ENCODE data around the gene CCNK. TPM values are rescaled to one million over a fixed set of nuclear protein-coding genes. Genes with fewer than 3 reads are reported as not detected.

Gene CCNK
- total RNA-seq, 2 experiments from 2014 or later = 140 to 151 TPM

DNA sequence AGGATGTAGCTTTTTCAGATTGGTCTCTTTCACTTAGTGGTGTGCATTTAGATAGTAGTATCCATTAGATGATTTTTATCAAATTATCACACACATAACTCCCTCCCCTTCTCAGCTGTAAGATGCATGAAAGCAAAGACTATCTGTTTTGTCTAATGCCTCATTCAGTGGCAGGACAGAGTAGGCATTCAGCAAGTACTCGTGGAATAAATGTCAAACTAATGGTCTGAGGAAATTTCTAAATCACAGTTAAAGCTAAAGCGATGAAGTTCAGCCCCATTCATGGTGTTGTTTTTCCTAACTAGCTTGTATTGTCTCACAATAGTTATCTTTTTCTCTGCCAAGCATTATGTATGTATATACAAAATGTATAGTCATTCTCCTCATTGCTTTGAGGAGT, 16.1 kb downstream of the CCNK start:
- Histone ChIP-seq H3K9me3 (ENCODE audit: control insufficient read depth in 1 of 2, insufficient read depth in 1 of 2, low read length in 2 of 2) (no peaks in the 10 kb centered on the region), H3K4me3 (ENCODE audit: low read length) (no peak overlapping the region), H3K36me3 (ENCODE audit: insufficient read depth, low read length) (peaks cover 91% of the 10 kb centered on the region), H3K4me1 (ENCODE audit: insufficient read depth, low read length) (no peaks in the 10 kb centered on the region), H3K27ac (ENCODE audit: low read depth in 1 of 2, low read length in 2 of 2) (no peak overlapping the region), H3K27me3 (ENCODE audit: control insufficient read depth in 1 of 2, insufficient read depth in 2 of 2, low read length in 2 of 2) (no peaks in the 10 kb centered on the region)
- H3K4me3 Mint-ChIP-seq = no peak overlapping the region
- no peaks in the 10 kb centered on the region for H3K9me3 Mint-ChIP-seq
- no peak overlapping the region for H3K27ac Mint-ChIP-seq
- peaks cover 98% of the 10 kb centered on the region for H3K36me3 Mint-ChIP-seq (ENCODE audit: low read depth)
- intact Hi-C loops (cut with DNase I, micrococcal nuclease) = no loop called here
- TF ChIP-seq, protein P1, sequence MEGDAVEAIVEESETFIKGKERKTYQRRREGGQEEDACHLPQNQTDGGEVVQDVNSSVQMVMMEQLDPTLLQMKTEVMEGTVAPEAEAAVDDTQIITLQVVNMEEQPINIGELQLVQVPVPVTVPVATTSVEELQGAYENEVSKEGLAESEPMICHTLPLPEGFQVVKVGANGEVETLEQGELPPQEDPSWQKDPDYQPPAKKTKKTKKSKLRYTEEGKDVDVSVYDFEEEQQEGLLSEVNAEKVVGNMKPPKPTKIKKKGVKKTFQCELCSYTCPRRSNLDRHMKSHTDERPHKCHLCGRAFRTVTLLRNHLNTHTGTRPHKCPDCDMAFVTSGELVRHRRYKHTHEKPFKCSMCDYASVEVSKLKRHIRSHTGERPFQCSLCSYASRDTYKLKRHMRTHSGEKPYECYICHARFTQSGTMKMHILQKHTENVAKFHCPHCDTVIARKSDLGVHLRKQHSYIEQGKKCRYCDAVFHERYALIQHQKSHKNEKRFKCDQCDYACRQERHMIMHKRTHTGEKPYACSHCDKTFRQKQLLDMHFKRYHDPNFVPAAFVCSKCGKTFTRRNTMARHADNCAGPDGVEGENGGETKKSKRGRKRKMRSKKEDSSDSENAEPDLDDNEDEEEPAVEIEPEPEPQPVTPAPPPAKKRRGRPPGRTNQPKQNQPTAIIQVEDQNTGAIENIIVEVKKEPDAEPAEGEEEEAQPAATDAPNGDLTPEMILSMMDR (IDR thresholded peaks at IDR 0.05) = no peak
- DNase-seq = no peak
- POLR2A ChIA-PET = interaction anchor here (1.7 kb wide), 1 partner anchor 16 kb away, joined by 4 read pairs; the partner anchor contains the start of gene CCNK
- CTCF ChIA-PET = no interaction called here
- H3K4me1 Mint-ChIP-seq (ENCODE audit: low read depth) = peaks cover 7% of the 10 kb centered on the region
- no peaks in the 10 kb centered on the region for H3K27me3 Mint-ChIP-seq
- no peak for ATAC-seq (ENCODE audit: poor library complexity)

DNA sequence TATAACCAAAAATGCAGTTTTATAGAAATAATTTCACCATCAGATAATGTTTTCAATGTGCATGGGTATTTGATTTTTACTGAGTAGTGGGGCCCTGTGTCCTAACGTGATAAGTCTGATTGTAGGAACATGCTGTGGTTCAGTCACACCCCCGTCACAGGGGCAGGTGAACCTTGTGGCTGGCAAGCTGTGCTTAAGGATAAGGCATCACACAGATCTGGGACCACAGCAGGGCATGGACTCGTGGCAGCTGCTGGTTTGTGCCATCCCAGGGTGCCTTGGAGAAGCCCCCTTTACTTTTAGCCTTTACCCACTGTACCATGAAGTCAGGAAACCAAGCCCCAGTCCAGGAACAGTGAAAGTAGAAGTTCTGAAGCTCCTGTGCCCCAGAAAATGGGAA, 16.7 kb downstream of the CCNK start:
- no peak overlapping the region for H3K27ac Mint-ChIP-seq
- Histone ChIP-seq H3K9me3 (ENCODE audit: control insufficient read depth in 1 of 2, insufficient read depth in 1 of 2, low read length in 2 of 2) (no peaks in the 10 kb centered on the region), H3K27me3 (ENCODE audit: control insufficient read depth in 1 of 2, insufficient read depth in 2 of 2, low read length in 2 of 2) (no peaks in the 10 kb centered on the region), H3K4me3 (ENCODE audit: low read length) (no peak overlapping the region), H3K27ac (ENCODE audit: low read depth in 1 of 2, low read length in 2 of 2) (no peak overlapping the region), H3K36me3 (ENCODE audit: insufficient read depth, low read length) (peaks cover 91% of the 10 kb centered on the region), H3K4me1 (ENCODE audit: insufficient read depth, low read length) (no peaks in the 10 kb centered on the region)
- DNase-seq = no peak
- ChIA-PET CTCF (no interaction called here), POLR2A (interaction anchor here (1.2 to 1.7 kb wide), 2 partner anchors 16 to 108 kb away, joined by 3 to 4 read pairs; partner anchors contain the start of gene CCNK)
- no peak for ATAC-seq (ENCODE audit: poor library complexity)
- H3K4me3 Mint-ChIP-seq = no peak overlapping the region
- H3K4me1 Mint-ChIP-seq (ENCODE audit: low read depth) = peaks cover 7% of the 10 kb centered on the region
- TF ChIP-seq, protein P1 (IDR thresholded peaks at IDR 0.05) = no peak
- H3K27me3 Mint-ChIP-seq = no peaks in the 10 kb centered on the region
- no peaks in the 10 kb centered on the region for H3K9me3 Mint-ChIP-seq
- H3K36me3 Mint-ChIP-seq (ENCODE audit: low read depth) = peaks cover 98% of the 10 kb centered on the region
- intact Hi-C loops (cut with DNase I, micrococcal nuclease) = no loop called here

DNA sequence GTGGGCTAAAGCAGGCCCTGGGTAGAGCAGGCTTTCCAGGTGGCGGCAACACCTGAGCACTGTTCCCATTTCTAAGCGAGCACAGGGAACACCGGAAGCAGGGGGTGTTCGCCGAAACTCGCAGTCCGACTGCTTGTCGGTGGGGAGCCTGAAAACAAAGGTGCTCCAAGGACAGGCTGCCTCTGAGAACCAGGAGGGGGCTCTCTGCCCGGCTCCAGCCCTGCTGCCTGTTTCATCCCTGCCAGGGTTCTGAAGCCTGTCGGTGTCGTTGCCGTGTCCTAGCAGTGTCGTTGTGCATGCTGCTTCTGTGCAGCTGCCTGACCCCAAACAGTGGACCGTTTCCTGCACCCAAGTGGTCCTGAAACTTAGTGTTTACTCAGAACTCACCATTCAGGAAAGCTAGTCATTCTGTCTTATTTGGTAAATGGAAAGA, 21.8 kb downstream of the CCNK start:
- ChIA-PET POLR2A (interaction anchor here (1.2 to 1.7 kb wide), 2 partner anchors 10 to 22 kb away, joined by 3 read pairs; partner anchors contain the start of genes CCNK and SETD3), CTCF (no interaction called here)
- Mint-ChIP-seq H3K27ac (no peak overlapping the region), H3K9me3 (no peaks in the 10 kb centered on the region), H3K4me1 (ENCODE audit: low read depth) (no peaks in the 10 kb centered on the region), H3K4me3 (no peak overlapping the region), H3K27me3 (no peaks in the 10 kb centered on the region), H3K36me3 (ENCODE audit: low read depth) (peaks cover 100% of the 10 kb centered on the region)
- DNase-seq (no peak), ATAC-seq (ENCODE audit: poor library complexity) (no peak)
- TF ChIP-seq, protein P1 (IDR thresholded peaks at IDR 0.05) = no peak
- Histone ChIP-seq H3K4me1 (ENCODE audit: insufficient read depth, low read length) (no peaks in the 10 kb centered on the region), H3K36me3 (ENCODE audit: insufficient read depth, low read length) (peaks cover 92% of the 10 kb centered on the region), H3K27me3 (ENCODE audit: control insufficient read depth in 1 of 2, insufficient read depth in 2 of 2, low read length in 2 of 2) (no peaks in the 10 kb centered on the region), H3K4me3 (ENCODE audit: low read length) (no peak overlapping the region), H3K9me3 (ENCODE audit: control insufficient read depth in 1 of 2, insufficient read depth in 1 of 2, low read length in 2 of 2) (no peaks in the 10 kb centered on the region), H3K27ac (ENCODE audit: low read depth in 1 of 2, low read length in 2 of 2) (no peak overlapping the region)
- intact Hi-C loops (cut with DNase I, micrococcal nuclease) = no loop called here

All from CD4-positive, alpha-beta T cell (primary cell).